Progenitor cell of endocrine pancreas (in vitro differentiated cells): ENCODE measurements around the gene MRGPRF. TPM values are rescaled to one million over a fixed set of nuclear protein-coding genes. Genes with fewer than 3 reads are reported as not detected.

Experiments used
- DNase-seq: peaks from one replicate; pipeline ENCODE4 v3.0.0; 2021; ENCODE audit warnings: low spot score; ENCODE audit not compliant: unreplicated experiment
- H3K27ac Mint-ChIP-seq: 2 replicates; pipeline ENCODE4 v1.8.0; 2021; ENCODE audit warnings: mild to moderate bottlenecking, moderate library complexity, mixed read lengths
- H3K27me3 Mint-ChIP-seq: 2 replicates; pipeline ENCODE4 v1.8.0; 2021; ENCODE audit warnings: mixed read lengths
- H3K36me3 Mint-ChIP-seq: 2 replicates; pipeline ENCODE4 v1.8.0; 2022; ENCODE audit warnings: mixed read lengths; ENCODE audit not compliant: insufficient read depth
- H3K4me1 Mint-ChIP-seq: 2 replicates; pipeline ENCODE4 v1.8.0; 2021; ENCODE audit warnings: low read depth, mixed read lengths
- H3K4me3 Mint-ChIP-seq: 2 replicates; pipeline ENCODE4 v1.8.0; 2021; ENCODE audit warnings: low read depth, mild to moderate bottlenecking, moderate library complexity, mixed read lengths
- H3K9me3 Mint-ChIP-seq: 2 replicates; pipeline ENCODE4 v1.8.0; 2021; ENCODE audit warnings: low read depth, mixed read lengths
- CTCF ChIP-seq: fragments of 200-600 bp; sonication (generic); IDR thresholded peaks from one replicate; pipeline ENCODE4 v1.5.0; 2021; ENCODE audit warnings: antibody characterized with exemption, mild to moderate bottlenecking; ENCODE audit not compliant: unreplicated experiment
- total RNA-seq: library from RNA; stranded (reverse); gene quantifications from 2 replicates; pipeline ENCODE4 v1.2.1, GENCODE V29; 2021

The MRGPRF gene
- total RNA-seq, 1 donor from 2014 or later = 0.41 TPM

- DNase-seq = peak; percentile 5
- no peak overlapping the region for H3K27ac Mint-ChIP-seq
- no peaks in the 10 kb centered on the region for H3K4me1 Mint-ChIP-seq
- TF ChIP-seq CTCF = no peak
- H3K4me3 Mint-ChIP-seq = no peak overlapping the region
- H3K9me3 Mint-ChIP-seq = peaks cover 13% of the 10 kb centered on the region
- no peaks in the 10 kb centered on the region for H3K36me3 Mint-ChIP-seq
- H3K27me3 Mint-ChIP-seq = peaks cover 29% of the 10 kb centered on the region
Measured at GRCh38 chr11:68989936-68990606, 23.0 kb downstream of the MRGPRF start.

- H3K27ac Mint-ChIP-seq = no peak overlapping the region
Measured at GRCh38 chr11:68988491-68988890, 24.6 kb downstream of the MRGPRF start.

GRCh38 chr11:68987211-68987610 is 25.8 kb downstream of the MRGPRF start:
- no peak overlapping the region for H3K27ac Mint-ChIP-seq
- peaks cover 19% of the 10 kb centered on the region for H3K27me3 Mint-ChIP-seq
- H3K36me3 Mint-ChIP-seq = no peaks in the 10 kb centered on the region
- no peaks in the 10 kb centered on the region for H3K4me1 Mint-ChIP-seq
- H3K4me3 Mint-ChIP-seq = no peak overlapping the region
- no peak for TF ChIP-seq CTCF
- no peak for DNase-seq
- H3K9me3 Mint-ChIP-seq = peaks cover 21% of the 10 kb centered on the region

More at GRCh38 chr11:68988491-68988890, 24.6 kb downstream of the MRGPRF start:
- no peaks in the 10 kb centered on the region for H3K4me1 Mint-ChIP-seq
- H3K27me3 Mint-ChIP-seq = peaks cover 24% of the 10 kb centered on the region
- DNase-seq = no peak
- H3K4me3 Mint-ChIP-seq = no peak overlapping the region
- H3K36me3 Mint-ChIP-seq = no peaks in the 10 kb centered on the region
- peaks cover 13% of the 10 kb centered on the region for H3K9me3 Mint-ChIP-seq
- TF ChIP-seq CTCF = no peak

GRCh38 chr11:68983801-68984200 is 29.2 kb downstream of the MRGPRF start:
- H3K36me3 Mint-ChIP-seq = no peaks in the 10 kb centered on the region
- peaks cover 25% of the 10 kb centered on the region for H3K9me3 Mint-ChIP-seq
- no peak for DNase-seq
- no peak for TF ChIP-seq CTCF
- no peak overlapping the region for H3K27ac Mint-ChIP-seq
- H3K4me1 Mint-ChIP-seq = no peaks in the 10 kb centered on the region
- peaks cover 12% of the 10 kb centered on the region for H3K27me3 Mint-ChIP-seq
- no peak overlapping the region for H3K4me3 Mint-ChIP-seq

GRCh38 chr11:68982134-68982533 is 30.9 kb downstream of the MRGPRF start:
- TF ChIP-seq CTCF = no peak
- Mint-ChIP-seq H3K27ac (no peak overlapping the region), H3K4me1 (no peaks in the 10 kb centered on the region), H3K9me3 (peaks cover 21% of the 10 kb centered on the region), H3K4me3 (no peak overlapping the region), H3K27me3 (peaks cover 11% of the 10 kb centered on the region), H3K36me3 (no peaks in the 10 kb centered on the region)
- DNase-seq = no peak
